ENCODE data around the gene GALNT4.

GALNT4 gene

GRCh38 chr12:89568484-89568883 is 43.9 kb upstream of the GALNT4 start:
- Histone ChIP-seq H4K20me1 (ENCODE audit: low read depth, low read length) (no peaks in the 10 kb centered on the region), H3K9me3 (ENCODE audit: insufficient read depth, low read length) (no peaks in the 10 kb centered on the region), H3F3A (ENCODE audit: insufficient read depth) (no peaks in the 10 kb centered on the region), H3K9me2 (replicated peaks; ENCODE audit: insufficient read depth, low read length) (no peaks in the 10 kb centered on the region), H3K79me2 (ENCODE audit: insufficient read depth, low read length) (no peaks in the 10 kb centered on the region), H2AFZ (ENCODE audit: low read depth, low read length, severe bottlenecking) (no peak overlapping the region), H3K36me3 (ENCODE audit: low read length) (no peaks in the 10 kb centered on the region), H3K27ac (ENCODE audit: low read depth, low read length) (no peak overlapping the region), H3K4me2 (ENCODE audit: low read depth, low read length, poor library complexity, severe bottlenecking) (no peak overlapping the region), H3K27me3 (ENCODE audit: low read length) (no peaks in the 10 kb centered on the region), H3K4me3 (ENCODE audit: insufficient read depth, low read length, poor library complexity, severe bottlenecking) (no peak overlapping the region), H3K9ac (ENCODE audit: low read length) (no peak overlapping the region)
- TF ChIP-seq CTCF (IDR thresholded peaks at IDR 0.05; ENCODE audit: insufficient read depth, low read length, poor library complexity, severe bottlenecking) (no peak), EZH2phosphoT487 (conservative IDR thresholded peaks at IDR 0.05; ENCODE audit: low read length) (no peak)

GRCh38 chr12:89567691-89568239 is 43.2 kb upstream of the GALNT4 start:
- Histone ChIP-seq H3K36me3 (ENCODE audit: low read length) (no peaks in the 10 kb centered on the region), H3F3A (ENCODE audit: insufficient read depth) (no peaks in the 10 kb centered on the region), H3K79me2 (ENCODE audit: insufficient read depth, low read length) (no peaks in the 10 kb centered on the region), H3K27me3 (ENCODE audit: low read length) (no peaks in the 10 kb centered on the region), H3K9me3 (ENCODE audit: insufficient read depth, low read length) (no peaks in the 10 kb centered on the region), H3K4me2 (ENCODE audit: low read depth, low read length, poor library complexity, severe bottlenecking) (no peak overlapping the region), H2AFZ (ENCODE audit: low read depth, low read length, severe bottlenecking) (no peak overlapping the region), H3K9ac (ENCODE audit: low read length) (no peak overlapping the region), H3K9me2 (replicated peaks; ENCODE audit: insufficient read depth, low read length) (no peaks in the 10 kb centered on the region), H4K20me1 (ENCODE audit: low read depth, low read length) (no peaks in the 10 kb centered on the region), H3K4me3 (ENCODE audit: insufficient read depth, low read length, poor library complexity, severe bottlenecking) (no peak overlapping the region), H3K27ac (ENCODE audit: low read depth, low read length) (no peak overlapping the region)
- TF ChIP-seq CTCF (IDR thresholded peaks at IDR 0.05; ENCODE audit: insufficient read depth, low read length, poor library complexity, severe bottlenecking) (no peak), EZH2phosphoT487 (conservative IDR thresholded peaks at IDR 0.05; ENCODE audit: low read length) (no peak)

- Histone ChIP-seq H3K79me2 (ENCODE audit: insufficient read depth, low read length) (no peaks in the 10 kb centered on the region), H3K9me2 (replicated peaks; ENCODE audit: insufficient read depth, low read length) (no peaks in the 10 kb centered on the region), H3K4me3 (ENCODE audit: insufficient read depth, low read length, poor library complexity, severe bottlenecking) (no peak overlapping the region), H3F3A (ENCODE audit: insufficient read depth) (no peaks in the 10 kb centered on the region), H4K20me1 (ENCODE audit: low read depth, low read length) (no peaks in the 10 kb centered on the region), H3K9me3 (ENCODE audit: insufficient read depth, low read length) (no peaks in the 10 kb centered on the region), H3K4me2 (ENCODE audit: low read depth, low read length, poor library complexity, severe bottlenecking) (no peak overlapping the region), H3K27me3 (ENCODE audit: low read length) (no peaks in the 10 kb centered on the region), H3K27ac (ENCODE audit: low read depth, low read length) (no peak overlapping the region), H3K9ac (ENCODE audit: low read length) (no peak overlapping the region), H2AFZ (ENCODE audit: low read depth, low read length, severe bottlenecking) (no peak overlapping the region), H3K36me3 (ENCODE audit: low read length) (no peaks in the 10 kb centered on the region)
- TF ChIP-seq CTCF (IDR thresholded peaks at IDR 0.05; ENCODE audit: insufficient read depth, low read length, poor library complexity, severe bottlenecking) (no peak), EZH2phosphoT487 (conservative IDR thresholded peaks at IDR 0.05; ENCODE audit: low read length) (no peak)
These were observed 42.0 kb upstream of the GALNT4 start for GRCh38 chr12:89566615-89567014.

Measured in SU-DHL-6 (cell line).